HCT116 (cell line): ENCODE data around the gene LRRC7. TPM values are rescaled to one million over a fixed set of nuclear protein-coding genes. Genes with fewer than 3 reads are reported as not detected.

Experiments
- ATAC-seq: fragments of 200-7000 bp; cut with Tn5 transposase; 2 replicates; pipeline ENCODE4 v1.9.1; 2020; ENCODE audit warnings: mild to moderate bottlenecking, moderate library complexity
- BruUV-seq: library from RNA; stranded (reverse); fragments of 400-500 nt; replicated peaks from 2 replicates; lab custom pipeline; 2021; lab: Mats Ljungman, UMichigan
- CTCF ChIA-PET: fragments of 300-600 bp; sonication (Branson Sonifier 250); formaldehyde crosslinking; loops from one replicate; lab custom pipeline; 2021; ENCODE audit warnings: antibody characterized with exemption; lab: Charles Lee
- POLR2A ChIA-PET: fragments of 300-600, 350-600 bp; sonication (Branson Sonifier 250); formaldehyde crosslinking; loops from one replicate; lab custom pipeline; 2021; ENCODE audit warnings: antibody characterized with exemption; lab: Charles Lee
- RAD21 ChIA-PET, 2 experiments: fragments of 300-600 bp; sonication (Branson Sonifier 250); formaldehyde crosslinking; loops; one replicate each; lab custom pipeline; 2023; ENCODE audit warnings: low total read pairs in 2 of 2; ENCODE audit not compliant: uncharacterized antibody in 2 of 2, unreplicated experiment in 2 of 2, low non-redundant PET in 1 of 2; lab: Charles Lee
- DNase-seq: peaks from one replicate; pipeline ENCODE4 v3.0.0-alpha.2; 2010; ENCODE audit warnings: low read depth, low spot score
- H2AFZ ChIP-seq: fragments of 200-600 bp; shearing (Covaris generic), sonication (generic); 2 replicates; pipeline ENCODE4 v1.6.1; 2017; ENCODE audit warnings: low read depth, mixed run types, mixed read lengths, antibody characterized with exemption, low read length; ENCODE audit not compliant: poor library complexity, severe bottlenecking
- H3K27ac ChIP-seq: 2 replicates; pipeline ENCODE4 v1.5.1; 2012; ENCODE audit warnings: low read depth, low read length
- H3K27me3 ChIP-seq: fragments of 200-600 bp; sonication (generic); 2 replicates; pipeline ENCODE4 v1.6.1; 2016; ENCODE audit warnings: mixed run types, low read length, mixed read lengths; ENCODE audit not compliant: insufficient read depth
- H3K36me3 ChIP-seq, 2 experiments: fragments of 200-500 bp in 1 of 2; fragments of 200-600 bp in 1 of 2; sonication (Bioruptor generic) in 1 of 2; sonication (generic) in 1 of 2; 2 replicates each; pipeline versions ENCODE4 v1.5.1 to v1.6.1; 2014 to 2016; ENCODE audit warnings: low read length in 2 of 2, inconsistent platforms in 1 of 2, mixed read lengths in 1 of 2, mixed run types in 1 of 2; ENCODE audit not compliant: insufficient read depth in 2 of 2, control insufficient read depth in 1 of 2
- H3K4me1 ChIP-seq, 2 experiments: fragments of 200-600 bp in 1 of 2; sonication (generic) in 1 of 2; 2 replicates each; pipeline versions ENCODE4 v1.5.1 to v1.6.1; 2012 to 2017; ENCODE audit warnings: low read length in 2 of 2, inconsistent platforms in 1 of 2, mild to moderate bottlenecking in 1 of 2, mixed read lengths in 1 of 2, mixed run types in 1 of 2, moderate library complexity in 1 of 2; ENCODE audit not compliant: insufficient read depth in 2 of 2, control insufficient read depth in 1 of 2
- H3K4me2 ChIP-seq: fragments of 200-600 bp; sonication (generic); 2 replicates; pipeline ENCODE4 v1.6.1; 2017; ENCODE audit warnings: mixed run types, low read length, mixed read lengths
- H3K4me3 ChIP-seq, 2 experiments: fragments of 200-600 bp in 1 of 2; sonication (generic) in 1 of 2; replicated peaks in 1 of 2; 2 replicates each; pipeline ENCODE4 v1.5.1; 2011 to 2016; ENCODE audit warnings: low read length in 2 of 2, control low read depth in 1 of 2, low read depth in 1 of 2, mild to moderate bottlenecking in 1 of 2, mixed read lengths in 1 of 2, mixed run types in 1 of 2
- H3K79me2 ChIP-seq: fragments of 200-600 bp; sonication (generic); 2 replicates; pipeline ENCODE4 v1.6.1; 2017; ENCODE audit warnings: mild to moderate bottlenecking, mixed run types, low read length, moderate library complexity, mixed read lengths; ENCODE audit not compliant: insufficient read depth
- H3K9ac ChIP-seq: fragments of 200-600 bp; sonication (generic); 2 replicates; pipeline ENCODE4 v1.6.1; 2016; ENCODE audit warnings: low read length, mixed read lengths
- H3K9me2 ChIP-seq: fragments of 200-600 bp; sonication (generic), shearing (Covaris generic); 2 replicates; pipeline ENCODE4 v1.6.1; 2017; ENCODE audit warnings: mixed run types, mild to moderate bottlenecking, moderate library complexity; ENCODE audit not compliant: insufficient read depth
- H3K9me3 ChIP-seq, 2 experiments: fragments of 200-500 bp in 1 of 2; fragments of 200-600 bp in 1 of 2; sonication (Bioruptor generic) in 1 of 2; sonication (generic) in 1 of 2; 2 replicates each; pipeline ENCODE4 v1.6.1; 2014 to 2017; ENCODE audit warnings: low read length in 2 of 2, mixed read lengths in 2 of 2, inconsistent platforms in 1 of 2, low read depth in 1 of 2, mild to moderate bottlenecking in 1 of 2, mixed run types in 1 of 2, moderate library complexity in 1 of 2; ENCODE audit not compliant: control insufficient read depth in 1 of 2, insufficient read depth in 1 of 2
- H4K20me1 ChIP-seq: fragments of 200-600 bp; sonication (generic), shearing (Covaris generic); 2 replicates; pipeline ENCODE4 v1.6.1; 2017; ENCODE audit warnings: mixed run types, mild to moderate bottlenecking, moderate library complexity; ENCODE audit not compliant: insufficient read depth
- CBX3 ChIP-seq: IDR thresholded peaks from 2 replicates; pipeline ENCODE4 v1.6.1; 2012; ENCODE audit warnings: low read depth
- CEBPB ChIP-seq: IDR thresholded peaks from 2 replicates; pipeline ENCODE4 v1.6.1; 2012; ENCODE audit warnings: low read depth
- EZH2phosphoT487 ChIP-seq: fragments of 200-600 bp; IDR thresholded peaks from 2 replicates; pipeline ENCODE4 v1.6.1; 2018; ENCODE audit warnings: antibody characterized with exemption, borderline replicate concordance
- SP1 ChIP-seq: IDR thresholded peaks from 2 replicates; pipeline ENCODE4 v1.6.1; 2012; ENCODE audit warnings: low read depth
- SRF ChIP-seq: IDR thresholded peaks from 2 replicates; pipeline ENCODE4 v1.6.1; 2012; ENCODE audit warnings: low read depth
- TCF7L2 ChIP-seq: IDR thresholded peaks from 2 replicates; pipeline ENCODE4 v1.7.0; 2011; ENCODE audit warnings: borderline replicate concordance, inconsistent platforms; ENCODE audit not compliant: insufficient read depth, insufficient read length; ENCODE audit errors: extremely low read depth
- ZNF274 ChIP-seq: fragments of 200-500 bp; sonication (Bioruptor generic); IDR thresholded peaks from 2 replicates; pipeline ENCODE4 v1.6.1; 2014; ENCODE audit warnings: mild to moderate bottlenecking, low read depth, low read length, inconsistent platforms
- intact Hi-C: fragments of 100-400 bp; cut with micrococcal nuclease; formaldehyde crosslinking; loops from 2 replicates; pipeline ENCODE4 v1.10.0; 2022
- total RNA-seq: library from RNA; stranded (reverse); gene quantifications from one replicate; pipeline ENCODE4 v1.2.1, GENCODE V29; 2021; ENCODE audit not compliant: unreplicated experiment
- TF ChIP-seq, protein P1 (sequence below), 3 experiments: fragments of 200-600 bp in 1 of 3; sonication (generic) in 1 of 3; IDR thresholded peaks in 2 of 3; conservative IDR thresholded peaks in 1 of 3; 2 replicates each; pipeline ENCODE4 v1.5.1; 2012 to 2017; ENCODE audit warnings: low read depth in 2 of 3, low read length in 2 of 3, antibody characterized with exemption in 1 of 3, borderline replicate concordance in 1 of 3, control low read depth in 1 of 3, mild to moderate bottlenecking in 1 of 3, mixed read lengths in 1 of 3, mixed run types in 1 of 3, moderate library complexity in 1 of 3; ENCODE audit not compliant: insufficient read depth in 1 of 3
- TF ChIP-seq, protein P2 (sequence below): IDR thresholded peaks from 2 replicates; pipeline ENCODE4 v1.6.1; 2012

The LRRC7 gene
- total RNA-seq, 1 experiment from 2014 or later, result not detected

DNA sequence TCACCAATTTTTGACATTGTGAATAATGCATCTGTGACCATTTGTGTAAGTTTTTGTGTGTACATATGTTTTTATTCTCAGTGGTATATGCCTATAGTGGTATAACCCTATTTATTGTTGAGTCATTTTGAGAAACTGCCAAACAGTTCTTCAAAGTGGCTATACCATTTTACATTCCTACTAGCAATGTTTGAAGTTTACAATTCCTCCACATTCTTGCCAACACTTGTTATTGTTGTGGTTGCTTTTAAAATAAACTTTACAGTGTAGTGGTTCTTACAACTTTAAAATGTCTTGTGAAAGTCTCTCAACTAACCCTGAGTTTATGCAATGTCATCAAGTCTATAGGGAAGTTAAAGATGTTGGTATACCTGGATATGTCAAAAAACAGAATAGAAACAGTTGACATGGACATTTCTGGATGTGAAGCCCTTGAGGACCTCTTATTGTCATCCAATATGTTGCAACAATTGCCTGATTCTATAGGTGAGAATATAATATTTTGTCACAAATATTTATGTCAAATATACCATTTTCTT is 418.2 kb downstream of the LRRC7 start:
- ChIA-PET POLR2A (no interaction called here), RAD21 (no interaction called here), CTCF (no interaction called here)
- Histone ChIP-seq H3K27ac (no peak overlapping the region), H3K4me1 (0 out of 4 replicates have a peak, but pooled peaks cover 0 to 4% of the 10 kb centered on the region in 2 experiments), H3K9me3 (no peaks in the 10 kb centered on the region), H3K27me3 (peaks cover 19% of the 10 kb centered on the region), H4K20me1 (no peaks in the 10 kb centered on the region), H3K9ac (no peak overlapping the region), H2AFZ (no peak overlapping the region), H3K9me2 (no peaks in the 10 kb centered on the region), H3K4me3 (no peak overlapping the region), H3K4me2 (no peak overlapping the region), H3K79me2 (no peaks in the 10 kb centered on the region), H3K36me3 (no peaks in the 10 kb centered on the region)
- no TSS peak for BruUV-seq
- TF ChIP-seq TCF7L2 (no peak), CEBPB (no peak), SP1 (no peak), ZNF274 (no peak)
- TF ChIP-seq, protein P1, sequence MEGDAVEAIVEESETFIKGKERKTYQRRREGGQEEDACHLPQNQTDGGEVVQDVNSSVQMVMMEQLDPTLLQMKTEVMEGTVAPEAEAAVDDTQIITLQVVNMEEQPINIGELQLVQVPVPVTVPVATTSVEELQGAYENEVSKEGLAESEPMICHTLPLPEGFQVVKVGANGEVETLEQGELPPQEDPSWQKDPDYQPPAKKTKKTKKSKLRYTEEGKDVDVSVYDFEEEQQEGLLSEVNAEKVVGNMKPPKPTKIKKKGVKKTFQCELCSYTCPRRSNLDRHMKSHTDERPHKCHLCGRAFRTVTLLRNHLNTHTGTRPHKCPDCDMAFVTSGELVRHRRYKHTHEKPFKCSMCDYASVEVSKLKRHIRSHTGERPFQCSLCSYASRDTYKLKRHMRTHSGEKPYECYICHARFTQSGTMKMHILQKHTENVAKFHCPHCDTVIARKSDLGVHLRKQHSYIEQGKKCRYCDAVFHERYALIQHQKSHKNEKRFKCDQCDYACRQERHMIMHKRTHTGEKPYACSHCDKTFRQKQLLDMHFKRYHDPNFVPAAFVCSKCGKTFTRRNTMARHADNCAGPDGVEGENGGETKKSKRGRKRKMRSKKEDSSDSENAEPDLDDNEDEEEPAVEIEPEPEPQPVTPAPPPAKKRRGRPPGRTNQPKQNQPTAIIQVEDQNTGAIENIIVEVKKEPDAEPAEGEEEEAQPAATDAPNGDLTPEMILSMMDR (IDR thresholded peaks at IDR 0.05 in 2 of 3, conservative IDR thresholded peaks at IDR 0.05 in 1 of 3; ENCODE audit: borderline replicate concordance in 1 of 3, insufficient read depth in 1 of 3, low read depth in 2 of 3, low read length in 2 of 3), result no peak
- DNase-seq (no peak), ATAC-seq (no peak)
- intact Hi-C loops, result no loop called here

DNA sequence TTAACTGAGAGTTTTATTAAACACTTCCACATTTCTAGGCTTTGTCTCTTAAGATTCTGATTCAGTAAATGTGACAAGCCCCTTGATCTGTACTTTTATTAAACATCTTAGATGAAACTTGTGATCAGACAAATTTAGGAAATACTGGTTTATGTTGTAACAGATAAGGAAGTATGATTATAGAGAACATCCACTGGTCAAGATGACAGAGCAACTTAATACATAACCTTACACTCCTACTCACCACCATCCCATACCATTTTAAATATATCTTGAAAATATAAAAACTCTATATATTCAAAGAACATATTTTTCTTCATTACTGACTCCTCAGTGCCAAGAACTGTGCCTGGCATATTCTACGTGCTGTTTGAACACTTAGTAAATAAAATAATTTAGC is 420.2 kb downstream of the LRRC7 start:
- POLR2A ChIA-PET, result no interaction called here
- peaks cover 8% of the 10 kb centered on the region for H3K27me3 ChIP-seq
- intact Hi-C loops, result no loop called here
- no peaks in the 10 kb centered on the region for H3K9me3 ChIP-seq
- H3K27ac ChIP-seq, result no peak overlapping the region
- no peak overlapping the region for H3K4me3 ChIP-seq
- H3K9me2 ChIP-seq, result no peaks in the 10 kb centered on the region
- no TSS peak for BruUV-seq
- 0 out of 4 replicates have a peak, but pooled peaks cover 0 to 4% of the 10 kb centered on the region in 2 experiments for H3K4me1 ChIP-seq
- H3K36me3 ChIP-seq, result no peaks in the 10 kb centered on the region
- H3K4me2 ChIP-seq, result no peak overlapping the region
- RAD21 ChIA-PET, result no interaction called here
- CTCF ChIA-PET, result no interaction called here
- H3K79me2 ChIP-seq, result no peaks in the 10 kb centered on the region
- H3K9ac ChIP-seq, result no peak overlapping the region
- ATAC-seq, result no peak
- TF ChIP-seq EZH2phosphoT487 (no peak), SP1 (no peak), SRF (no peak), CBX3 (no peak)
- TF ChIP-seq, protein P2, sequence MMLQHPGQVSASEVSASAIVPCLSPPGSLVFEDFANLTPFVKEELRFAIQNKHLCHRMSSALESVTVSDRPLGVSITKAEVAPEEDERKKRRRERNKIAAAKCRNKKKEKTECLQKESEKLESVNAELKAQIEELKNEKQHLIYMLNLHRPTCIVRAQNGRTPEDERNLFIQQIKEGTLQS, result no peak
- TF ChIP-seq, all 23 proteins: peak for 0
- H2AFZ ChIP-seq, result no peak overlapping the region
- DNase-seq, result no peak
- no peaks in the 10 kb centered on the region; the same call in 1 of the 2 replicates for H4K20me1 ChIP-seq
